PFSK-1 (cell line): Measurements from ENCODE around the gene DMRTA2.

Experiments used
- FOXP2 ChIP-seq: optimal IDR thresholded peaks from 2 replicates; pipeline ENCODE3; 2011; ENCODE audit warnings: borderline replicate concordance, control low read depth, inconsistent platforms; ENCODE audit not compliant: insufficient read depth; ENCODE audit errors: extremely low read length, extremely low read depth
- POLR2AphosphoS5 ChIP-seq: IDR thresholded peaks from 2 replicates; pipeline ENCODE4 v1.6.1; 2012; ENCODE audit warnings: low read depth, mild to moderate bottlenecking, control low read depth, low read length, moderate library complexity
- SIN3A ChIP-seq: IDR thresholded peaks from 2 replicates; pipeline ENCODE4 v1.6.1; 2012; ENCODE audit warnings: mild to moderate bottlenecking, low read length, moderate library complexity, borderline replicate concordance; ENCODE audit not compliant: insufficient read depth
- TAF1 ChIP-seq: IDR thresholded peaks from 2 replicates; pipeline ENCODE4 v1.6.1; 2012; ENCODE audit warnings: low read length, control low read depth, borderline replicate concordance; ENCODE audit not compliant: insufficient read depth
- TF ChIP-seq, protein P1 (sequence below), 2 experiments: IDR thresholded peaks; 2 replicates each; pipeline versions ENCODE4 v1.6.1 to v1.8.0; 2011 to 2012; ENCODE audit warnings: low read depth in 2 of 2, low read length in 2 of 2, control low read depth in 1 of 2, inconsistent platforms in 1 of 2, mild to moderate bottlenecking in 1 of 2, moderate library complexity in 1 of 2; ENCODE audit not compliant: insufficient read depth in 1 of 2

DMRTA2 gene

DNA sequence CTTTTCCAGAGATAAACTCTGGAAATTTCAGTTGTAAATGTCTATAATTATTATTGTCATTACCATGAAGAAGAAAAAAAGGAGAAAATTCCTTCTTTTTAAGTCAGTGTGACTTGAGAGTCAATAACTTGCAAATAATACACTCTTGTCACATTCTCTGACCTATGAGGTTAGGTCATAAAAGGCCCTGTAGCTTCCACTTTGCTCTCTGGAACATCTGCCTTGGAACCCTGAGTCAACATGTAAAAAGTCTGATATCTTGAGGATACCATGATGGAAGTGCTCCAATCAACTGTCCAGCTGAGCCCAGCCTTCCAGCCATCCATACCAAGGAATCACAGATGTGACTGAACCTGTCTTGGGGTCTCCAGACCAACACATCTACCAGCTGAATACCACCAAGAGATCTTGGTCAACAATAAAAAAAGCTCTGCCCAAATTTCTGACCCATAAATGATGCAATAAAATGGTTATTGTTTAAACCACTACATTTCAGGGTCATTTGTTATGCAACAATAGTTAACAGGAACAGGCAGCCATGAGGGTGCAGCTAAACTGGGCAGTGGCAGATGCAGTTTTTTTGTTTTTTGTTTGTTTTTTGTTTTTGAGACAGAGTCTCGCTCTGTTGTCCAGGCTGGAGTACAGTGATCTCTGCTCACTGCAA lies 10.3 kb downstream of the DMRTA2 start:
- TF ChIP-seq TAF1, result no peak
- no peak for TF ChIP-seq POLR2AphosphoS5
- TF ChIP-seq FOXP2, result no peak
- TF ChIP-seq SIN3A, result no peak
- TF ChIP-seq, protein P1, sequence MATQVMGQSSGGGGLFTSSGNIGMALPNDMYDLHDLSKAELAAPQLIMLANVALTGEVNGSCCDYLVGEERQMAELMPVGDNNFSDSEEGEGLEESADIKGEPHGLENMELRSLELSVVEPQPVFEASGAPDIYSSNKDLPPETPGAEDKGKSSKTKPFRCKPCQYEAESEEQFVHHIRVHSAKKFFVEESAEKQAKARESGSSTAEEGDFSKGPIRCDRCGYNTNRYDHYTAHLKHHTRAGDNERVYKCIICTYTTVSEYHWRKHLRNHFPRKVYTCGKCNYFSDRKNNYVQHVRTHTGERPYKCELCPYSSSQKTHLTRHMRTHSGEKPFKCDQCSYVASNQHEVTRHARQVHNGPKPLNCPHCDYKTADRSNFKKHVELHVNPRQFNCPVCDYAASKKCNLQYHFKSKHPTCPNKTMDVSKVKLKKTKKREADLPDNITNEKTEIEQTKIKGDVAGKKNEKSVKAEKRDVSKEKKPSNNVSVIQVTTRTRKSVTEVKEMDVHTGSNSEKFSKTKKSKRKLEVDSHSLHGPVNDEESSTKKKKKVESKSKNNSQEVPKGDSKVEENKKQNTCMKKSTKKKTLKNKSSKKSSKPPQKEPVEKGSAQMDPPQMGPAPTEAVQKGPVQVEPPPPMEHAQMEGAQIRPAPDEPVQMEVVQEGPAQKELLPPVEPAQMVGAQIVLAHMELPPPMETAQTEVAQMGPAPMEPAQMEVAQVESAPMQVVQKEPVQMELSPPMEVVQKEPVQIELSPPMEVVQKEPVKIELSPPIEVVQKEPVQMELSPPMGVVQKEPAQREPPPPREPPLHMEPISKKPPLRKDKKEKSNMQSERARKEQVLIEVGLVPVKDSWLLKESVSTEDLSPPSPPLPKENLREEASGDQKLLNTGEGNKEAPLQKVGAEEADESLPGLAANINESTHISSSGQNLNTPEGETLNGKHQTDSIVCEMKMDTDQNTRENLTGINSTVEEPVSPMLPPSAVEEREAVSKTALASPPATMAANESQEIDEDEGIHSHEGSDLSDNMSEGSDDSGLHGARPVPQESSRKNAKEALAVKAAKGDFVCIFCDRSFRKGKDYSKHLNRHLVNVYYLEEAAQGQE (IDR thresholded peaks at IDR 0.05; ENCODE audit: insufficient read depth in 1 of 2, low read depth in 2 of 2, low read length in 2 of 2), result no peak

DNA sequence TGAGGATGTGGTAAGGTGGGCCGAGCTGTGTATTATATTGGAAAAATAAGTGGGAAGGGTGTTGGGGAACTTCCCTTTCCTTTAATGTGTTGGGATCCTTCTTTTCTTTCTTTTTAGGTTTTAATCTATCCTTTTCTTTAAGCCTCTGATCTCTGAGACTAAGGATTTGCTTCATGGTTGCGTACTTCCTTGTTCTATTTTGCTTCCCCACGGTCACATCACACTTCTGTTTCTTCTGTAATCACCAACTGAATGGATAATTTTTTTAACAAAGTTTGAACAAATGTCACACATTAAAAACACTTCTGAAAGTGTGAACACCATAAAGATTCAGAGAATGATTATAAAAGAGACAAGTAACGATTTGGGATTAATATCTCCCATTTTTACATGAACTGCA lies 17.4 kb downstream of the DMRTA2 start:
- TF ChIP-seq FOXP2 (no peak), SIN3A (no peak), TAF1 (no peak), POLR2AphosphoS5 (no peak)
- TF ChIP-seq, protein P1 (IDR thresholded peaks at IDR 0.05; ENCODE audit: insufficient read depth in 1 of 2, low read depth in 2 of 2, low read length in 2 of 2), result no peak

DNA sequence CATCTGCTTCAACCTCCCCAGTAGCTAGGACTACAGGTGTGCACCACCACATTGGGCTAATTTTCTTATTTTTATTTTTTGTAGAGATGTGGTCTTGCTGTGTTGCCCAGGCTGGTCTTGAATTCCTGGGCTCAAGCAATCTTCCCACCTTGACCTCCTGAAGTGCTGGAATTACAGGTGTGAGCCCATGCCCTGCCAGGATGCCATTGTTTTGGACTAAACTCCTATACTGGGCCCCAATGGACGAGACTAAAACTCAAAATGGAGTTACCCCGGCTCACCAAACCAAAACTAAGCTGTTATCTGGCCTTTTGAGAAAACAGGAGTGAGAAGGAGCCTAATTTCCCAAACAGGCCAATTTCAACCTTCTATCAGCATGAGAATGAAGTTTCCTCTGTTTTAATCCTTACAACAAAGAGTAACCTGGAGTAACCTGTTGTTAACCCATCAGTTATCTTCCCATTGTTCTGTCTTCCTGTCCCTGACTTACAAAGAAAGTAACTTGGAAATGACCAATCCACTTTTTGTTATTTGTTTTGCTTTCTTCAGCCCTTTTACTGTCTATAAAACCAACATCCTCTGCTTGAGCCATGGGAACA lies 29.6 kb downstream of the DMRTA2 start:
- TF ChIP-seq FOXP2, result no peak
- TF ChIP-seq POLR2AphosphoS5, result no peak
- TF ChIP-seq, protein P1 (IDR thresholded peaks at IDR 0.05; ENCODE audit: insufficient read depth in 1 of 2, low read depth in 2 of 2, low read length in 2 of 2), result no peak

DNA sequence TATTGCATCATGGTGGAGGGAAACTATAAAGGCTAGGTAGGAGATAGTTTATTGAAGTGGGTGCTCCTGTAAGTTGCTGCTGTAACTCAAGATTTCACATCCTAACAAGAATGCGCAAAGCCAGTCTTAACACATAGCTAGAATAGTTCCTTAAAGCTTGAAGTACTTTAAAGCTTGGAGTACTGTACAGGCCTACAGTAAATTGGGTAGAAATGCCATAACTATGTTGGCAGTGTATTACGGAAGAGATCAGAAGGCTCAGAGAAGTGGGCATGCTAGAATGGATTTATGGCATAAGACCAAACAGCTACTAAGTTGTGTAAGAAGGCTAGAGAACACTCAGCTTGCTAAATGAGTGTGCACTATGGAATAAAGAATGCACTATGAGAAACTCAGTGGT lies 44.5 kb downstream of the DMRTA2 start:
- TF ChIP-seq FOXP2 (no peak), POLR2AphosphoS5 (no peak), SIN3A (no peak), TAF1 (no peak)
- TF ChIP-seq, protein P1 (IDR thresholded peaks at IDR 0.05; ENCODE audit: insufficient read depth in 1 of 2, low read depth in 2 of 2, low read length in 2 of 2), result no peak

DNA sequence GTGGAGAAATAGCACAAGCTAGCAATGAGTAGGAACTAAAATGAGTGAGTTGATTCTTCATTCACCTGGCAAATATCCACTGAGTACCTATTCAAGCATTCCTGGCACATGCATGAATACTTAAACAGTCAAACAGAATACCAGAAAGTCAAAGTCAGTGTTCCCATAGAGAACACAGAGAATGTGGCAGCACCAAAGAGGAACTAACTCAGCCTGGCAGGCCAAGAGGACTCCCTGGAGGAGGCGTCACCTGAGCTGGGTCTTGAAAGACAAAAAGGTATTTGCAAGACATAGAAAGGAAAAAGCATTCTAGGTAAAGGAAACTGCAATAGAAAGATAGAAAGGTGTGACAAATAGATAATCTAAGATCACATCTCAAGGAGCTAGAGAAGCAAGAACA lies 49.7 kb downstream of the DMRTA2 start:
- TF ChIP-seq FOXP2 (no peak), SIN3A (no peak), POLR2AphosphoS5 (no peak), TAF1 (no peak)
- TF ChIP-seq, protein P1 (IDR thresholded peaks at IDR 0.05; ENCODE audit: insufficient read depth in 1 of 2, low read depth in 2 of 2, low read length in 2 of 2), result no peak
